K562 (cell line): ENCODE results near the gene UBE2D2. TPM values are rescaled to one million over a fixed set of nuclear protein-coding genes. Genes with fewer than 3 reads are reported as not detected.

Source experiments
- ATAC-seq: fragments of 200-7000 bp; cut with Tn5 transposase; 3 replicates; pipeline ENCODE4 v1.9.1; 2020; ENCODE audit warnings: moderate library complexity
- BruUV-seq: library from RNA; stranded (reverse); fragments of 400-500 nt; replicated peaks from 2 replicates; lab custom pipeline; 2021; lab: Mats Ljungman, UMichigan
- CTCF ChIA-PET: fragments of 300-600 bp; formaldehyde crosslinking; extraction: SDS; loops from one replicate; lab custom pipeline; 2021; ENCODE audit warnings: low intra/inter-chr PET ratio; lab: Yijun Ruan, JAX
- POLR2A ChIA-PET: fragments of 300-600, 350-650 bp; sonication (Branson Sonifier 250); formaldehyde crosslinking; extraction: SDS; loops from one replicate; lab custom pipeline; 2021; ENCODE audit warnings: antibody characterized with exemption, inconsistent platforms; lab: Yijun Ruan, JAX
- DNase-seq, 4 experiments: peaks; one replicate each; pipeline versions ENCODE4 v3.0.0 to v3.0.0-alpha.2; 2011 to 2018; ENCODE audit warnings: low spot score in 3 of 4, mixed read lengths in 3 of 4; ENCODE audit errors: extremely low read depth in 1 of 4
- FAIRE-seq: peaks from 2 replicates; lab custom pipeline; 2011; peaks lifted over from hg19 to GRCh38; lab: Jason Lieb, UNC
- H2AFZ ChIP-seq: 2 replicates; pipeline ENCODE4 v1.6.0; 2011; ENCODE audit warnings: low read depth, low read length, control low read depth, inconsistent platforms
- H3K27ac ChIP-seq: fragments of 200-600 bp; 3 replicates; pipeline ENCODE4 v1.8.0; 2011; ENCODE audit warnings: low read depth, mild to moderate bottlenecking, control low read depth, inconsistent platforms, low read length, moderate library complexity, mixed read lengths; ENCODE audit errors: extremely low read depth
- H3K27me3 ChIP-seq, 2 experiments: fragments of 300-600 bp in 1 of 2; 2 replicates in 1 of 2; 3 replicates in 1 of 2; pipeline versions ENCODE4 v1.6.0 to v1.8.0; 2011; ENCODE audit warnings: inconsistent platforms in 2 of 2, low read length in 2 of 2, mild to moderate bottlenecking in 1 of 2, mixed read lengths in 1 of 2, moderate library complexity in 1 of 2; ENCODE audit not compliant: control insufficient read depth in 2 of 2, insufficient read depth in 2 of 2
- H3K36me3 ChIP-seq: fragments of 300-600 bp; 3 replicates; pipeline ENCODE4 v1.8.0; 2011; ENCODE audit warnings: mild to moderate bottlenecking, low read length, inconsistent platforms; ENCODE audit not compliant: control insufficient read depth, insufficient read depth
- H3K4me1 ChIP-seq, 2 experiments: fragments of 200-600 bp in 1 of 2; replicated peaks in 1 of 2; 2 replicates in 1 of 2; 3 replicates in 1 of 2; pipeline versions ENCODE4 v1.5.1 to v1.8.0; 2011; ENCODE audit warnings: inconsistent platforms in 2 of 2, low read length in 2 of 2, mild to moderate bottlenecking in 1 of 2, mixed read lengths in 1 of 2, moderate library complexity in 1 of 2; ENCODE audit not compliant: control insufficient read depth in 2 of 2, insufficient read depth in 2 of 2
- H3K4me2 ChIP-seq: 2 replicates; pipeline ENCODE4 v1.6.1; 2011; ENCODE audit warnings: low read length, control low read depth, inconsistent platforms, mixed read lengths; ENCODE audit not compliant: insufficient read depth
- H3K4me3 ChIP-seq: fragments of 200-600 bp; sonication (generic), shearing (Covaris generic); 2 replicates; pipeline ENCODE4 v1.5.1; 2016; ENCODE audit warnings: control low read depth, inconsistent platforms
- H3K79me2 ChIP-seq: fragments of 200-600 bp; 3 replicates; pipeline ENCODE4 v1.8.0; 2011; ENCODE audit warnings: low read length, inconsistent platforms; ENCODE audit not compliant: control insufficient read depth, insufficient read depth
- H3K9ac ChIP-seq, 2 experiments: 2 replicates each; pipeline versions ENCODE4 v1.6.0 to v1.6.1; 2011; ENCODE audit warnings: low read depth in 2 of 2, low read length in 2 of 2, control low read depth in 1 of 2, inconsistent platforms in 1 of 2, mild to moderate bottlenecking in 1 of 2, mixed read lengths in 1 of 2; ENCODE audit not compliant: insufficient read depth in 1 of 2
- H3K9me1 ChIP-seq: one replicate; pipeline ENCODE4 v1.6.0; 2011; ENCODE audit warnings: inconsistent platforms, mild to moderate bottlenecking, low read length, moderate library complexity; ENCODE audit not compliant: control insufficient read depth, insufficient read depth
- H3K9me3 ChIP-seq: replicated peaks from 2 replicates; pipeline ENCODE4 v1.5.1; 2011; ENCODE audit warnings: low read depth, low read length, inconsistent platforms; ENCODE audit not compliant: control insufficient read depth, insufficient read depth
- H4K20me1 ChIP-seq: replicated peaks from 2 replicates; pipeline ENCODE4 v1.6.1; 2011; ENCODE audit warnings: low read length, inconsistent platforms, mixed read lengths; ENCODE audit not compliant: control insufficient read depth, insufficient read depth
- ELK3 ChIP-seq: fragments of 450-650 bp; formaldehyde crosslinking; IDR thresholded peaks from 2 replicates; pipeline ENCODE4 v1.4.0; 2020; ENCODE audit warnings: mild to moderate bottlenecking
- HLTF ChIP-seq: fragments of 450-650 bp; IDR thresholded peaks from 2 replicates; pipeline ENCODE4 v1.6.1; 2016
- PTRF ChIP-seq: fragments of 450-650 bp; IDR thresholded peaks from 2 replicates; pipeline ENCODE4 v1.6.1; 2016; ENCODE audit warnings: mild to moderate bottlenecking, missing genetic modification characterization, missing compliant biosample characterization
- RCOR1 ChIP-seq, 2 experiments: IDR thresholded peaks; 2 replicates each; pipeline ENCODE4 v1.6.1; 2012; ENCODE audit warnings: low read depth in 2 of 2, low read length in 2 of 2, borderline replicate concordance in 1 of 2, improper control_type of control experiment in 1 of 2
- ZBTB33 ChIP-seq: sonication (generic); formaldehyde crosslinking; IDR thresholded peaks from 2 replicates; pipeline ENCODE4 v1.8.1; 2023; ENCODE audit warnings: mild to moderate bottlenecking, missing genetic modification reagents
- ZBTB5 ChIP-seq: fragments of 450-650 bp; IDR thresholded peaks from 2 replicates; pipeline ENCODE4 v1.6.1; 2017; ENCODE audit warnings: antibody characterized with exemption
- ZNF124 ChIP-seq: sonication (generic); formaldehyde crosslinking; IDR thresholded peaks from 2 replicates; pipeline ENCODE4 v1.8.1; 2022; ENCODE audit warnings: missing genetic modification reagents
- ZNF75A ChIP-seq: fragments of 450-650 bp; formaldehyde crosslinking; IDR thresholded peaks from 2 replicates; pipeline ENCODE4 v1.4.0; 2020; ENCODE audit warnings: mild to moderate bottlenecking
- WGBS: fragments of 100-300 bp; shearing (Covaris generic); methylation state at CpG from one replicate; pipeline ENCODE4 v1.1.6; 2016; ENCODE audit warnings: low coverage, mixed read lengths; ENCODE audit not compliant: insufficient coverage; ENCODE audit errors: missing lambda C conversion rate; 5-methylcytosine and 5-hydroxymethylcytosine counted together
- in situ Hi-C: fragments of 300-500 bp; cut with MboI; formaldehyde crosslinking; loops from 4 replicates; pipeline ENCODE4 v1.15.0; 2018; ENCODE audit warnings: inconsistent platforms, mixed read lengths
- intact Hi-C: fragments of 100-400 bp; cut with micrococcal nuclease; formaldehyde crosslinking; loops from 2 replicates; pipeline ENCODE4 v1.14.2; 2022
- polyA plus RNA-seq, 8 experiments: library from polyadenylated mRNA; depleted of rRNA in 4 of 8; stranded (reverse) in 5 of 8; unstranded in 3 of 8; fragments of >200 nt; fragmentation: Nextera tagmentation in 2 of 8; fragmentation: Illumina TruSeq in 1 of 8; extraction: Ambion mirVana in 2 of 8; extraction: Trizol in 1 of 8; gene quantifications; 2 replicates each; pipeline versions ENCODE4 v1.2.1 to v1.2.3, GENCODE V29; 2011 to 2014; ENCODE audit warnings: inconsistent platforms in 1 of 8, missing spikeins in 1 of 8
- total RNA-seq, 7 experiments: library from RNA; depleted of rRNA in 6 of 7; stranded (reverse); fragments of >200 nt in 6 of 7; fragmentation: Illumina TruSeq in 2 of 7; extraction: Trizol in 2 of 7; gene quantifications; 2 replicates each; pipeline versions ENCODE4 v1.2.1 to v1.2.3, GENCODE V29; 2011 to 2021; ENCODE audit warnings: low replicate concordance in 1 of 7

Gene UBE2D2
- total and polyA plus RNA-seq, 9 of the 15 experiments (the other 6 are each of a cell fraction or from before 2014, with no cell fraction given), result 53.6 to 198 (median 122) TPM

- TF ChIP-seq ZNF75A (CRISPR knock-in tag) (no peak), ZBTB33 (CRISPR knock-in tag) (peak; percentile 83), HLTF (peak; percentile 48; the same call in 1 of the 2 replicates), ZNF124 (no peak), ELK3 (CRISPR knock-in tag) (no peak), ZBTB5 (no peak), RCOR1 (IDR thresholded peaks at IDR 0.05; ENCODE audit: borderline replicate concordance in 1 of 2, low read depth in 2 of 2, low read length in 2 of 2) (no peak), PTRF (tag) (no peak)
- TF ChIP-seq, all 486 proteins: peak for 2
- intact Hi-C loops (no loop called here), in situ Hi-C loops (no loop called here)
- no peak for DNase-seq
- H3K4me2 ChIP-seq, result no peak overlapping the region
- H3K36me3 ChIP-seq, result no peaks in the 10 kb centered on the region
- ChIA-PET CTCF (interaction anchor here (0.6 kb wide), 1 partner anchor 111 kb away, joined by 3 read pairs; no protein-coding TSS in a partner anchor), POLR2A (interaction anchor here (1.1 to 1.4 kb wide), 3 partner anchors 10 to 14 kb away, joined by 4 to 8 read pairs (median 6); partner anchors contain the start of gene UBE2D2)
- H4K20me1 ChIP-seq, result no peaks in the 10 kb centered on the region
- H2AFZ ChIP-seq, result no peak overlapping the region
- no peak overlapping the region for H3K4me3 ChIP-seq
- BruUV-seq, result no TSS peak
- 92% methylated on average over 28 of the region's 49 CpGs for WGBS
- ATAC-seq, result no peak
- peaks cover 8% of the 10 kb centered on the region for H3K9me3 ChIP-seq
- no peak for FAIRE-seq
- no peaks in the 10 kb centered on the region for H3K9me1 ChIP-seq
- no peak overlapping the region for H3K27ac ChIP-seq
- H3K4me1 ChIP-seq, result no peaks in the 10 kb centered on the region; a peak in 1 of 5 replicates
- no peak overlapping the region for H3K9ac ChIP-seq
- no peaks in the 10 kb centered on the region for H3K79me2 ChIP-seq
- no peaks in the 10 kb centered on the region for H3K27me3 ChIP-seq
These were observed 11.8 kb upstream of the UBE2D2 start for GRCh38 chr5:139549162-139549894.
